Measurements from ENCODE around the gene FAM174C. TPM values are rescaled to one million over a fixed set of nuclear protein-coding genes. Genes with fewer than 3 reads are reported as not detected.

Gene FAM174C
- total RNA-seq: 100 to 1,000 TPM; 105 to 112 TPM

DNA sequence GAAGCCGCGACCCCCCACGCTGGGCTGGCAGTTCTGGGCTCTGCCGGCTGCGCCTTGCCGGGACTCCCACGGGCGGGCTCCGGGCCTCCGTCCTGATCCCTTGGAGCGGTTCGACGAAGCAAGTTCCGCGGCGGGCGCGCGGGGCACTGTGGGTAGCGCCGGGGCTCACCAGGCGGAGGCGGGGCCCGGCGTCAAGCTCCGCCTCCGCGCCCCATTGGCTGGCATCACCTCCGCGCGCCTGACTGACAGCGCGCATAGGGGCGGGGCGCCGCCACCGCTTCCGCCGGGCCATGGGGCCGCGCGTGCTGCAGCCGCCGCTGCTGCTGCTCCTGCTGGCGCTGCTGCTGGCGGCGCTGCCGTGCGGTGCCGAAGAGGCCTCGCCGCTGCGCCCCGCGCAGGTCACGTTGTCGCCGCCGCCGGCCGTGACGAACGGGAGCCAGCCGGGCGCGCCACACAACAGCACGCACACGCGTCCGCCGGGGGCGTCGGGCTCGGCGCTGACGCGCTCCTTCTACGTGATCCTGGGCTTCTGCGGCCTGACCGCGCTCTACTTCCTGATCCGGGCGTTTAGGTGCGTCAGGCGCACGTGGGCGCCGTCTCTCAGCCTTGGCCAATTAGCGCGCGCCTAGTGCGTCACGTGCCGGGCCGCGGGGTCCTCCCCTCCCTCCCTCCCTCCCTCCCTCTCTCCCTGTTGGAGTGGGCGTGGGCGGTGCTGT, at the start of gene FAM174C:
Gene FAM174C (plus strand): TSS at position 271 of the 716 bp plus-strand sequence. CDS start 20 bp downstream, at position 291.
- POLR2A ChIA-PET: interaction anchor here (0.5 to 1.9 kb wide), 4 partner anchors 9 to 201 kb away, joined by 3 to 10 read pairs (median 4); no protein-coding TSS in a partner anchor
- CTCF ChIA-PET: interaction anchor here (0.6 to 1.0 kb wide), 3 partner anchors 9 to 880 kb away, joined by 3 to 7 read pairs (median 6); no protein-coding TSS in a partner anchor

GRCh38 chr19:1226227-1226518, 49.2 kb upstream of the FAM174C start:
- ChIA-PET POLR2A (no interaction called here), CTCF (interaction anchor here (1.3 kb wide), 1 partner anchor 241 kb away, joined by 4 read pairs; no protein-coding TSS in a partner anchor)

DNA sequence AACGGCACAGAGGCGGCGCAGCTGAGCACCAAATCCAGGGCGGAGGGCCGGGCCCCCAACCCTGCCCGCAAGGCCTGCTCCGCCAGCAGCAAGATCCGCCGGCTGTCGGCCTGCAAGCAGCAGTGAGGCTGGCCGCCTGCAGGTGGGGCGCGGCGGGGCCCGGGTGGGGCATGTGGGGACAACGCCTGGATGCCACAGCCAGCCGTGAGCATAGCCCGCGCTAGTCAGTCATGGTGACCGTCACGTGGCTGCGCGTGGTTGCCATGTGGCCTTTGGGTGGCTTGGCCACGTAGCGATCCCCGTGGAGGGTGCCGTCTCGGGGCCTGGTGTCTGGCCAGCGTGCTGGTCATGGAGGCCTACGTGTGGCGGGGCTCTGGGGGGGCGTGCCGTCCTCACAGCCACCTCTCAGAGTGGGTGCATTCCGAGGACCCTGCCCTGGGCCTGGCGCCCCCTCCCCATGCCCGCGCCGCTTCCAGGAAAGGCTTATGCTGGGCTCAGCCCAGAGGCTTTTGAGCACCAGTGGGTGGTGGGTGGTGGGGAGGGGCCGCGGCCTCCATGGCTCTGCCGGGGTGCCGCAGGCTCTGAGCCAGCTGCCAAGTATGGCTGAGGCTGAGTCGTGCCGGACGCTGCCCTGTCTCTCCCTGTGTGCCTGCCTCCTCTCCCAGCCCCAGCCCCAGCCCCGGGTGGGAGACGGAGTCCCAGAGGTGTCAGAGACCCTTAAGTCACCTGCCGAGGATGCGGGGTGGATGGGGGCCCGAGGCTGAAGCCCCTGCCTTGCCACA, 48.6 kb upstream of the FAM174C start:
- CTCF ChIA-PET: interaction anchor here (1.3 kb wide), 1 partner anchor 242 kb away, joined by 4 read pairs; no protein-coding TSS in a partner anchor
- POLR2A ChIA-PET: no interaction called here

DNA sequence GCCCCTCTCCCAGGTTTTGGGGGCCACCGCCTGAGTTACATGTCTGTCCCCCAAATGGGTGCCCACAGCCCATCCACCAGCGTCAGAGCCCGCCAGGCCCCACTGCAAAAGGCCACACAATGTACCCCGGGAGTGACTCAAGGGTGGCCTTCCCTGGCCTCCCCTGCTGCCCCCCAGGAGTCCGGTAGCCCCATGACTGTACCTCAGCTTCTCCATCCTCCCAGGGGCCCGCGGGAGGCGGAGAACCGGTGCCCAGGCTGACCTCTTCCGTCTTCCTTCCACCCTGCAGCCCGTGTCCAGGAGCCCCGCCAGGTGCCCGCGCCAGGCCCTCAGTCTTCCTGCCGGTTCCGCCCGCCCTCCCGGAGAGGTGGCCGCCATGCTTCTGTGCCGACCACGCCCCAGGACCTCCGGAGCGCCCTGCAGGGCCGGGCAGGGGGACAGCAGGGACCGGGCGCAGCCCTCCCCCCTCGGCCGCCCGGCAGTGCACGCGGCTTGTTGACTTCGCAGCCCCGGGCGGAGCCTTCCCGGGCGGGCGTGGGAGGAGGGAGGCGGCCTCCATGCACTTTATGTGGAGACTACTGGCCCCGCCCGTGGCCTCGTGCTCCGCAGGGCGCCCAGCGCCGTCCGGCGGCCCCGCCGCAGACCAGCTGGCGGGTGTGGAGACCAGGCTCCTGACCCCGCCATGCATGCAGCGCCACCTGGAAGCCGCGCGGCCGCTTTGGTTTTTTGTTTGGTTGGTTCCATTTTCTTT, 47.9 kb upstream of the FAM174C start:
- ChIA-PET CTCF (no interaction called here), POLR2A (no interaction called here)

- POLR2A ChIA-PET: no interaction called here
- CTCF ChIA-PET: no interaction called here
Observed at GRCh38 chr19:1228161-1228957, 47.0 kb upstream of the FAM174C start.

- ChIA-PET POLR2A (no interaction called here), CTCF (no interaction called here)
Observed at GRCh38 chr19:1229056-1229923, 46.0 kb upstream of the FAM174C start.

GRCh38 chr19:1229924-1230782, 45.2 kb upstream of the FAM174C start:
- CTCF ChIA-PET: no interaction called here
- POLR2A ChIA-PET: no interaction called here

GRCh38 chr19:1230783-1231489, 44.4 kb upstream of the FAM174C start:
- CTCF ChIA-PET: no interaction called here
- POLR2A ChIA-PET: no interaction called here

GRCh38 chr19:1231729-1232637, 43.3 kb upstream of the FAM174C start:
- CTCF ChIA-PET: interaction anchor here (1.2 to 1.3 kb wide), 2 partner anchors 9 to 12 kb away, joined by 3 read pairs; no protein-coding TSS in a partner anchor
- POLR2A ChIA-PET: no interaction called here

- ChIA-PET CTCF (interaction anchor here (1.2 to 1.3 kb wide), 2 partner anchors 10 to 11 kb away, joined by 3 read pairs; no protein-coding TSS in a partner anchor), POLR2A (no interaction called here)
Observed at GRCh38 chr19:1232652-1233072, 42.7 kb upstream of the FAM174C start.

DNA sequence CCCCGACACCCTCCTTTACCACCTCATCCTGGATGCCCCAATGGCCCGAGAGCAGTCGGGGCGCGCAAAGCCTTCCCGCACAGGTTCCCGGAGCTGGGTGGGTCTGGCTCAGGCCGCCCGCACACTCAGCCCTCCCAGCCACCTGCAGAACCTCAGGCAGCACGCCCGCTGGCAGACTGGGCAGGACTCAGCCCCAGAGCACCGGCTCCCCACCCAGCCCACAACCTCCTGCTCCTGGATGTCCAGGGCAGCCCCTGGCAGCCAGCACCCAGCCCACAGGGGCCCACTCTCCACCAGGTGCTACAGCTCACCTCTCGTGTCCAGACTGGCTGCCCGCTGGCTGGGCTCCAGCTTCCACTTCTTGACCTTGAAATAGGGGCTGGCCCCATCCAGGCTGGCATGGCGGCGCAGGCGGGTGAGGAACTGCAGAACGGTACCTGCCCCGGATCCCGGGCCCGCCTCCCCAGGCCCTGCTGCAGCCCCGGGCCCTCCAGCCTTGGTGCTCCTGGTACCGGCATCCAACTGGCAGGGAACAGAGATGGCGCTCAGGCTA, 42.1 kb upstream of the FAM174C start:
- POLR2A ChIA-PET: no interaction called here

DNA sequence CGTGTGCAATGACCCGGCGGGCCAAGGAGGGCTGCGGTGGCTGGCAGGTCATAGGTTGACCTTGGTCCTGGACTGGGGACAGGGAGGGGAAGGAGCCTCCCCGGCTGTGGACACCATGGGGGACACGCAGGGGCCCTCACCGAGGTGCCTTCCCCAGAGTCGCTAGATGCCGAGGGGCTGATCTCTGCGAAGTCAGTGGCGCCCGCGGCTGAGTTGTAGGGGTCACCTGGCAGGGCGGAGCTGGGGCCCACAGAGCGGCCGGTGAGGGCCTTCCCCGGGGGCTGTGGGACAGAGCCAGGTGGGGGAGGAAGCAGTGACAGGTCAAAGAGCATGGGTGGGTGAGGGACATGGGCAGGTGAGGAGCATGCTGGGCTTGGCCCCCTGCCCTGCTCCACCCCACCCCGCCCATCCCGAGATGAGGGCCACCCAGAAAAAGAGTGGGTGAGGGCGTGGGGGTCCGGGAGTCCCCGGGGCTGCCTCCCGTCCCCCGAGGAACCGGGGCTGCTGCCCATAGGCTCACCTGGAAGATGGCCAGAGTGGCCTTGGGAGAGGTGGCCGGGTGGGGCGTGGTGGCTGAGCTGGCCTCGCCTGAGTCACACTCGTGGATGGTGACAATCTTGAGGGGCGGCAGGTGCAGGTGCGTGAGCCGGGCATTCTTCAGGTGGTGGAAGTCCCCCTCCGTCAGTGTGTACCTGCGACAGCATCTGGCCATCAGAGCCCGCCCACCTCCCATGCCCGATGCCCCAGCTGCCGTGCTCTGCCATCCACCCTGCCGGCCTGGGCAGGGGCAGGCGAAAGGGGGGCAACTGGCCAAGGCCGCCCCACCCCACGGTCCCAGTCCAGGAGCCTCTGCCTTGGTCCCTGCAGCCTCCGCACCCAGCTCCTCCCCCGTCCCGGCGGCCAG, 41.0 kb upstream of the FAM174C start:
- POLR2A ChIA-PET: no interaction called here

More for the DNA sequence above, 42.1 kb upstream of the FAM174C start:
- CTCF ChIA-PET: interaction anchor here (1.2 to 1.3 kb wide), 2 partner anchors 10 to 11 kb away, joined by 3 read pairs; no protein-coding TSS in a partner anchor

GRCh38 chr19:1234955-1235380, 40.4 kb upstream of the FAM174C start:
- ChIA-PET CTCF (interaction anchor here (1.0 to 1.1 kb wide), 2 partner anchors 18 to 121 kb away, joined by 3 read pairs; no protein-coding TSS in a partner anchor), POLR2A (no interaction called here)

More for the DNA sequence above, 41.0 kb upstream of the FAM174C start:
- CTCF ChIA-PET: interaction anchor here (1.0 kb wide), 1 partner anchor 18 kb away, joined by 3 read pairs; no protein-coding TSS in a partner anchor
